Sigmoid colon (tissue), 7 donors: ENCODE data around the gene SBK1. TPM values are rescaled to one million over a fixed set of nuclear protein-coding genes. Genes with fewer than 3 reads are reported as not detected.

Experiments used
- DNase-seq: peaks from one replicate; pipeline ENCODE4 v3.0.0-alpha.2; 2019
- H3K27ac ChIP-seq, 4 donors: fragments of 200-600 bp; sonication (generic); one replicate each; pipeline ENCODE4 v1.5.1; 2016 to 2019; ENCODE audit warnings: mild to moderate bottlenecking in 1 of 4
- H3K27me3 ChIP-seq, 3 donors: fragments of 200-600 bp; sonication (generic); one replicate each; pipeline ENCODE4 v1.5.1; 2019; ENCODE audit warnings: mild to moderate bottlenecking in 1 of 3
- H3K36me3 ChIP-seq, 4 donors: fragments of 200-600 bp; sonication (generic); one replicate each; pipeline ENCODE4 v1.5.1; 2016 to 2019
- H3K4me1 ChIP-seq, 4 donors: fragments of 200-600 bp; sonication (generic); one replicate each; pipeline ENCODE4 v1.5.1; 2017 to 2019
- H3K4me3 ChIP-seq, 4 donors: fragments of 200-600 bp; sonication (generic); one replicate each; pipeline ENCODE4 v1.5.1; 2017 to 2019; ENCODE audit warnings: mild to moderate bottlenecking in 2 of 4, moderate library complexity in 1 of 4
- H3K9me3 ChIP-seq, 4 donors: fragments of 200-600 bp in 3 of 4; sonication (generic) in 3 of 4; one replicate each; pipeline versions ENCODE4 v1.5.1 to v1.6.1; 2013 to 2019
- CTCF ChIP-seq, 4 experiments: fragments of 450-650 bp in 3 of 4; fragments of 200-600 bp in 1 of 4; IDR thresholded peaks; one replicate each; pipeline ENCODE4 v1.5.1; 2016 to 2019; ENCODE audit warnings: antibody characterized with exemption in 4 of 4, mild to moderate bottlenecking in 3 of 4, moderate library complexity in 2 of 4
- EP300 ChIP-seq, 4 donors: sonication (generic); formaldehyde crosslinking; IDR thresholded peaks; one replicate each; pipeline ENCODE4 v1.6.1; 2017; ENCODE audit warnings: antibody characterized with exemption in 4 of 4
- POLR2A ChIP-seq, 2 donors: fragments of 450-650 bp; IDR thresholded peaks; one replicate each; pipeline ENCODE4 v1.6.1; 2016; ENCODE audit warnings: antibody characterized with exemption in 2 of 2, mild to moderate bottlenecking in 2 of 2, moderate library complexity in 2 of 2
- POLR2AphosphoS5 ChIP-seq, 4 donors: sonication (generic); formaldehyde crosslinking; IDR thresholded peaks; one replicate each; pipeline ENCODE4 v1.6.1; 2017; ENCODE audit warnings: antibody characterized with exemption in 4 of 4
- WGBS, 2 donors: extraction: QIAGEN DNeasy Blood & Tissue Kit; methylation state at CpG; one replicate each; pipeline ENCODE4 v1.1.7; 2013; 5-methylcytosine and 5-hydroxymethylcytosine counted together
- intact Hi-C: fragments of 100-400 bp; cut with DNase I; formaldehyde crosslinking; loops from one replicate; pipeline ENCODE4 v1.15.1; 2023
- polyA plus RNA-seq, 3 donors: library from polyadenylated mRNA; stranded (reverse); fragments of 200-250 nt; gene quantifications; one replicate each; pipeline ENCODE4 v1.2.3, GENCODE V29; 2013
- total RNA-seq, 4 donors: library from RNA; depleted of rRNA; stranded (reverse); fragments of >200 nt; gene quantifications; one replicate each; pipeline ENCODE4 v1.1.0, GENCODE V29; 2016
- donor health status: healthy with polysubstance abuse.
- donor health status: Bipolar disorder and iron deficiency.
- donor health status: healthy.

Gene SBK1
- total and polyA plus RNA-seq, 7 donors, result under 0.01 to 1.3 (median 0.33) TPM; not detected in 2

GRCh38 chr16:28320741-28321140, 28.4 kb downstream of the SBK1 start:
- H3K36me3 ChIP-seq, result no peaks in the 10 kb centered on the region
- no peaks in the 10 kb centered on the region for H3K27me3 ChIP-seq
- 96 to 97% methylated on average over 49 of the region's 49 CpGs for WGBS, 2 donors
- peaks cover 0 to 3% (median 0%) of the 10 kb centered on the region in 4 donors for H3K4me1 ChIP-seq
- H3K9me3 ChIP-seq, result no peaks in the 10 kb centered on the region
- no peak overlapping the region for H3K4me3 ChIP-seq
- H3K27ac ChIP-seq, result no peak overlapping the region
- TF ChIP-seq CTCF (IDR thresholded peaks at IDR 0.05) (no peak), EP300 (IDR thresholded peaks at IDR 0.05) (no peak), POLR2A (IDR thresholded peaks at IDR 0.05) (no peak), POLR2AphosphoS5 (IDR thresholded peaks at IDR 0.05) (no peak)
- no peak for DNase-seq
- intact Hi-C loops, result no loop called here

GRCh38 chr16:28321700-28322411, 29.5 kb downstream of the SBK1 start:
- intact Hi-C loops, result no loop called here
- H3K4me3 ChIP-seq, result no peak overlapping the region
- 52 to 67% methylated on average over 20 of the region's 20 CpGs for WGBS, 2 donors
- no peaks in the 10 kb centered on the region for H3K36me3 ChIP-seq
- DNase-seq, result no peak
- no peaks in the 10 kb centered on the region for H3K27me3 ChIP-seq
- TF ChIP-seq POLR2AphosphoS5 (IDR thresholded peaks at IDR 0.05), result no peak
- TF ChIP-seq CTCF (IDR thresholded peaks at IDR 0.05), result peak in 3 of 4 experiments; percentile 43 to 55 (median 48)
- TF ChIP-seq POLR2A (IDR thresholded peaks at IDR 0.05), result no peak
- H3K9me3 ChIP-seq, result no peaks in the 10 kb centered on the region
- peaks cover 0 to 2% (median 0%) of the 10 kb centered on the region in 4 donors for H3K4me1 ChIP-seq
- H3K27ac ChIP-seq, result no peak overlapping the region

- peak; percentile 38 for DNase-seq
- H3K27ac ChIP-seq, result no peak overlapping the region
- 37 to 73% methylated on average over 5 of the region's 5 CpGs for WGBS, 2 donors
- no peak overlapping the region for H3K4me3 ChIP-seq
- intact Hi-C loops, result no loop called here
- TF ChIP-seq POLR2A (IDR thresholded peaks at IDR 0.05) (no peak), EP300 (IDR thresholded peaks at IDR 0.05) (no peak), CTCF (IDR thresholded peaks at IDR 0.05) (no peak), POLR2AphosphoS5 (IDR thresholded peaks at IDR 0.05) (no peak)
- H3K36me3 ChIP-seq, result no peaks in the 10 kb centered on the region
- H3K27me3 ChIP-seq, result no peaks in the 10 kb centered on the region
- H3K9me3 ChIP-seq, result no peaks in the 10 kb centered on the region
- H3K4me1 ChIP-seq, result no peaks in the 10 kb centered on the region
Observed at GRCh38 chr16:28324235-28324886, 32.0 kb downstream of the SBK1 start.

GRCh38 chr16:28324887-28325279, 32.6 kb downstream of the SBK1 start:
- Histone ChIP-seq H3K36me3 (no peaks in the 10 kb centered on the region), H3K9me3 (no peaks in the 10 kb centered on the region), H3K4me1 (no peaks in the 10 kb centered on the region), H3K4me3 (no peak overlapping the region), H3K27me3 (no peaks in the 10 kb centered on the region), H3K27ac (no peak overlapping the region)
- intact Hi-C loops, result no loop called here
- 89 to 90% methylated on average over 3 of the region's 3 CpGs for WGBS, 2 donors
- TF ChIP-seq POLR2A (IDR thresholded peaks at IDR 0.05), result no peak
- TF ChIP-seq EP300 (IDR thresholded peaks at IDR 0.05), result no peak
- no peak for TF ChIP-seq CTCF (IDR thresholded peaks at IDR 0.05)
- no peak for TF ChIP-seq POLR2AphosphoS5 (IDR thresholded peaks at IDR 0.05)
- peak; percentile 14 for DNase-seq
